Caco-2 (cell line): ENCODE measurements around the gene LAPTM5. TPM values are rescaled to one million over a fixed set of nuclear protein-coding genes. Genes with fewer than 3 reads are reported as not detected.

Source experiments
- BruUV-seq: library from RNA; stranded (reverse); fragments of 400-500 nt; replicated peaks from 2 replicates; lab custom pipeline; 2021; lab: Mats Ljungman, UMichigan
- CTCF ChIA-PET: fragments of 300-600 bp; sonication (Branson Sonifier 250); formaldehyde crosslinking; loops from one replicate; lab custom pipeline; 2022; ENCODE audit warnings: antibody characterized with exemption; lab: Charles Lee
- POLR2A ChIA-PET: fragments of 300-600 bp; sonication (Branson Sonifier 250); formaldehyde crosslinking; loops from one replicate; lab custom pipeline; 2022; ENCODE audit warnings: antibody characterized with exemption; lab: Charles Lee
- DNase-seq, 2 experiments: peaks; one replicate each; pipeline versions ENCODE4 v3.0.0 to v3.0.0-alpha.2; 2020 to 2022
- H3K27me3 ChIP-seq: replicated peaks from 2 replicates; pipeline ENCODE4 v1.6.0; 2011; ENCODE audit warnings: low read length; ENCODE audit not compliant: control insufficient read depth, insufficient read depth
- H3K36me3 ChIP-seq: 2 replicates; pipeline ENCODE4 v1.5.1; 2011; ENCODE audit warnings: low read length; ENCODE audit not compliant: control insufficient read depth, insufficient read depth
- H3K4me1 ChIP-seq: fragments of 250-450 bp; sonication (Bioruptor Pico); 2 replicates; pipeline ENCODE4 v1.5.1; 2020; ENCODE audit warnings: mild to moderate bottlenecking
- H3K4me3 ChIP-seq: 2 replicates; pipeline ENCODE4 v1.5.1; 2011; ENCODE audit warnings: low read depth, mild to moderate bottlenecking, control low read depth, low read length
- H3K9me3 ChIP-seq: fragments of 250-450 bp; sonication (Bioruptor Pico); 2 replicates; pipeline ENCODE4 v1.5.1; 2020; ENCODE audit warnings: mild to moderate bottlenecking, moderate library complexity
- H3K27ac Mint-ChIP-seq: one replicate; pipeline ENCODE4 v1.8.0; 2022; ENCODE audit warnings: mixed read lengths; ENCODE audit not compliant: unreplicated experiment
- H3K27me3 Mint-ChIP-seq: one replicate; pipeline ENCODE4 v1.8.0; 2022; ENCODE audit warnings: mixed read lengths; ENCODE audit not compliant: insufficient read depth, unreplicated experiment
- H3K36me3 Mint-ChIP-seq: one replicate; pipeline ENCODE4 v1.8.0; 2022; ENCODE audit warnings: mild to moderate bottlenecking, mixed read lengths; ENCODE audit not compliant: insufficient read depth, unreplicated experiment
- H3K4me1 Mint-ChIP-seq: one replicate; pipeline ENCODE4 v1.8.0; 2022; ENCODE audit warnings: low read depth, mixed read lengths; ENCODE audit not compliant: unreplicated experiment
- H3K4me3 Mint-ChIP-seq: one replicate; pipeline ENCODE4 v1.8.0; 2022; ENCODE audit warnings: mild to moderate bottlenecking, moderate library complexity, mixed read lengths; ENCODE audit not compliant: unreplicated experiment
- H3K9me3 Mint-ChIP-seq: one replicate; pipeline ENCODE4 v1.8.0; 2022; ENCODE audit warnings: mixed read lengths; ENCODE audit not compliant: unreplicated experiment
- intact Hi-C: fragments of 100-400 bp; cut with micrococcal nuclease; formaldehyde crosslinking; loops from one replicate; pipeline ENCODE4 v1.10.0; 2022; ENCODE audit not compliant: unreplicated experiment
- total RNA-seq: library from RNA; stranded (reverse); gene quantifications from 2 replicates; pipeline ENCODE4 v1.2.3, GENCODE V29; 2022
- TF ChIP-seq, protein P1 (sequence below), 2 experiments: fragments of 200-600 bp in 1 of 2; IDR thresholded peaks; 1 replicate in 1 of 2; 2 replicates in 1 of 2; pipeline versions ENCODE4 v1.5.1 to v1.8.0; 2011 to 2022; ENCODE audit warnings: antibody characterized with exemption in 1 of 2, control low read depth in 1 of 2, inconsistent platforms in 1 of 2, low read depth in 1 of 2, low read length in 1 of 2, mild to moderate bottlenecking in 1 of 2, moderate library complexity in 1 of 2; ENCODE audit not compliant: insufficient read depth in 1 of 2, severe bottlenecking in 1 of 2, unreplicated experiment in 1 of 2

The LAPTM5 gene
- total RNA-seq, 1 experiment from 2014 or later, result not detected

DNA sequence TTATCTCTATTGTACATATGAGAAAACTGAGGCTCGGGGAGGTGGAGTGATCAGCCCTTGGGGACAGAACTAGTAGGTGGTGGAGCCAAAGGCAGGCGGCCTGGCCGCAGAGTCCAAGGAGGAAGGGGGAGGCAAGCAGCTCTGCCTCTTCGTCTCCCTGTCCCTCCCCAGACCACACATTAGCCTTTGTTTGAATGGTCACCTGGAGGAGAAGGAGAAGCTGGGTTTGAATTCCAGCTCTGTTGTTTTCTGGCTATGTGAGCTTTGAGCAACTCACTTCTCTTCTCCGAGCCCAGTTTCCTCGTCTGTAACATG lies 21.4 kb upstream of the LAPTM5 start:
- no peak overlapping the region for H3K27ac Mint-ChIP-seq
- no peaks in the 10 kb centered on the region for H3K36me3 Mint-ChIP-seq
- CTCF ChIA-PET, result interaction anchor here (3.2 kb wide), 1 partner anchor 60 kb away, joined by 96 read pairs; no protein-coding TSS in a partner anchor
- DNase-seq, result no peak
- no peak overlapping the region for H3K4me3 Mint-ChIP-seq
- Histone ChIP-seq H3K4me1 (peaks cover 9% of the 10 kb centered on the region; the same call in 1 of the 2 replicates), H3K36me3 (no peaks in the 10 kb centered on the region), H3K4me3 (no peak overlapping the region), H3K9me3 (no peaks in the 10 kb centered on the region), H3K27me3 (no peaks in the 10 kb centered on the region)
- no TSS peak for BruUV-seq
- peaks cover 3% of the 10 kb centered on the region for H3K27me3 Mint-ChIP-seq
- intact Hi-C loops, result loop anchor here (1.0 kb wide), 1 partner anchor 60 kb away; no protein-coding TSS in a partner anchor
- H3K4me1 Mint-ChIP-seq, result no peaks in the 10 kb centered on the region
- TF ChIP-seq, protein P1, sequence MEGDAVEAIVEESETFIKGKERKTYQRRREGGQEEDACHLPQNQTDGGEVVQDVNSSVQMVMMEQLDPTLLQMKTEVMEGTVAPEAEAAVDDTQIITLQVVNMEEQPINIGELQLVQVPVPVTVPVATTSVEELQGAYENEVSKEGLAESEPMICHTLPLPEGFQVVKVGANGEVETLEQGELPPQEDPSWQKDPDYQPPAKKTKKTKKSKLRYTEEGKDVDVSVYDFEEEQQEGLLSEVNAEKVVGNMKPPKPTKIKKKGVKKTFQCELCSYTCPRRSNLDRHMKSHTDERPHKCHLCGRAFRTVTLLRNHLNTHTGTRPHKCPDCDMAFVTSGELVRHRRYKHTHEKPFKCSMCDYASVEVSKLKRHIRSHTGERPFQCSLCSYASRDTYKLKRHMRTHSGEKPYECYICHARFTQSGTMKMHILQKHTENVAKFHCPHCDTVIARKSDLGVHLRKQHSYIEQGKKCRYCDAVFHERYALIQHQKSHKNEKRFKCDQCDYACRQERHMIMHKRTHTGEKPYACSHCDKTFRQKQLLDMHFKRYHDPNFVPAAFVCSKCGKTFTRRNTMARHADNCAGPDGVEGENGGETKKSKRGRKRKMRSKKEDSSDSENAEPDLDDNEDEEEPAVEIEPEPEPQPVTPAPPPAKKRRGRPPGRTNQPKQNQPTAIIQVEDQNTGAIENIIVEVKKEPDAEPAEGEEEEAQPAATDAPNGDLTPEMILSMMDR (IDR thresholded peaks at IDR 0.05; ENCODE audit: insufficient read depth in 1 of 2, low read depth in 1 of 2, low read length in 1 of 2, severe bottlenecking in 1 of 2, unreplicated experiment in 1 of 2), result no peak
- POLR2A ChIA-PET, result no interaction called here
- no peaks in the 10 kb centered on the region for H3K9me3 Mint-ChIP-seq

DNA sequence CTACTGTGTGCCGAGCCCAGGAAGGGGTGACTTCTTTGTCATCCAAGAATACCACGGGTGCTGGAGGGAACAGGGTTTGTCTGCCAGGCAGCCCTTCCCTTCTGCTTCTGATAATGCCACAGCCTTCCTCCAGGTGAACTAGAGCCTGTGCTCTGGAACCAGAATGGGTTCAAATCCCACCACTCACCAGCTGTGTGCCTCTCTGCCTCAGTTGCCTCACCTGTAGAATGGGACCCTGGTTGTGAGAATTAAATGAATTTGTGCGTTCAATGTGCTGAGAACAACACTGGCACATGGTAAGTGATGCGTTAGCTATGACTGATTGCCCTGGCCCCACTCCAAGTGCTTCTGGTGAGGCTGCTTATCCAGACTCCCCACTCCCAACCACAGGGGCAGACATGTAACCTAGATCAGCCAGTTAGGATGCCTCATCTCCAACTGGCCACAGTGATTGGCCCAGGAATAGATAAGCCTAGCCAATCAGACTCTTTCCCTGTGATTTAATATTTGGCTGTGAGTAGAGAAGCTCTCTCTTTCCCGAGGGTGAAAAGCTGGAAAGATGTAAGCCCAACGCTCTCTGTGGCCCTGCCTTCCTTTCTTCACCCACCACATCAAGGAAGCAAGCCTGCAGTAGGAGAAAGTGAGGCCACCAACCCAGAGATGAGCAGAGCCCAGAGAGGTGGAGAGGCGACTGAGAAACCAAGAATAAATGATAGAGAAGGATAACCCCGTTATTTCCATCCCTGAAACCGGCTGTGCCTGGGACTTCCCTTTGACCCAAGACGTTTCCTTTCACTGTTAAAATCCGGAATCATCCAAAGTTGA lies 20.8 kb upstream of the LAPTM5 start:
- POLR2A ChIA-PET, result no interaction called here
- H3K4me1 Mint-ChIP-seq, result no peaks in the 10 kb centered on the region
- no peak for DNase-seq
- TF ChIP-seq, protein P1 (IDR thresholded peaks at IDR 0.05; ENCODE audit: insufficient read depth in 1 of 2, low read depth in 1 of 2, low read length in 1 of 2, severe bottlenecking in 1 of 2, unreplicated experiment in 1 of 2), result no peak
- H3K4me3 Mint-ChIP-seq, result no peak overlapping the region
- no peaks in the 10 kb centered on the region for H3K27me3 ChIP-seq
- peaks cover 9% of the 10 kb centered on the region; the same call in 1 of the 2 replicates for H3K4me1 ChIP-seq
- H3K4me3 ChIP-seq, result no peak overlapping the region
- CTCF ChIA-PET, result interaction anchor here (3.2 kb wide), 1 partner anchor 59 kb away, joined by 96 read pairs; no protein-coding TSS in a partner anchor
- BruUV-seq, result no TSS peak
- H3K27ac Mint-ChIP-seq, result no peak overlapping the region
- no peaks in the 10 kb centered on the region for H3K9me3 ChIP-seq
- H3K27me3 Mint-ChIP-seq, result peaks cover 3% of the 10 kb centered on the region
- H3K9me3 Mint-ChIP-seq, result no peaks in the 10 kb centered on the region
- intact Hi-C loops, result no loop called here
- H3K36me3 Mint-ChIP-seq, result no peaks in the 10 kb centered on the region
- H3K36me3 ChIP-seq, result no peaks in the 10 kb centered on the region

DNA sequence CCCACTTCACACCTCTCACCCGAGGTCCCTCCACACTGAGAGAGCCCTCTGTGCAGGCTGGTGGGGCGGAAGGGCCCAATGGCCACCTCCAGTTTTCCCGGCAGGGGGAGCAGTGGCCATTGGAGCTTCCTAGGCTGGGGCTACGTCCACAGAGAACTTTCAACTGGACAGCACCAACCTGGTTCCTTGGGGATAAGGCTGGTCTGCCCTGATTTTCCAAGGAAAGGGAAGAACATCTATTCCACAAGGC lies 20.3 kb upstream of the LAPTM5 start:
- no peaks in the 10 kb centered on the region for H3K9me3 ChIP-seq
- H3K27me3 Mint-ChIP-seq, result peaks cover 3% of the 10 kb centered on the region
- H3K4me3 Mint-ChIP-seq, result no peak overlapping the region
- no peaks in the 10 kb centered on the region for H3K9me3 Mint-ChIP-seq
- peaks cover 4% of the 10 kb centered on the region; the same call in 1 of the 2 replicates for H3K4me1 ChIP-seq
- TF ChIP-seq, protein P1 (IDR thresholded peaks at IDR 0.05; ENCODE audit: insufficient read depth in 1 of 2, low read depth in 1 of 2, low read length in 1 of 2, severe bottlenecking in 1 of 2, unreplicated experiment in 1 of 2), result no peak
- DNase-seq, result no peak
- intact Hi-C loops, result no loop called here
- no peaks in the 10 kb centered on the region for H3K36me3 Mint-ChIP-seq
- H3K4me1 Mint-ChIP-seq, result no peaks in the 10 kb centered on the region
- no peak overlapping the region for H3K27ac Mint-ChIP-seq
- H3K27me3 ChIP-seq, result no peaks in the 10 kb centered on the region
- H3K4me3 ChIP-seq, result no peak overlapping the region
- CTCF ChIA-PET, result interaction anchor here (3.2 kb wide), 1 partner anchor 59 kb away, joined by 96 read pairs; no protein-coding TSS in a partner anchor
- no peaks in the 10 kb centered on the region for H3K36me3 ChIP-seq
- no TSS peak for BruUV-seq
- POLR2A ChIA-PET, result no interaction called here
